ENCODE data around the gene TMEM92. TPM values are rescaled to one million over a fixed set of nuclear protein-coding genes. Genes with fewer than 3 reads are reported as not detected.

The TMEM92 gene
- total RNA-seq, 1 experiment from 2014 or later = 6.6 TPM

DNA sequence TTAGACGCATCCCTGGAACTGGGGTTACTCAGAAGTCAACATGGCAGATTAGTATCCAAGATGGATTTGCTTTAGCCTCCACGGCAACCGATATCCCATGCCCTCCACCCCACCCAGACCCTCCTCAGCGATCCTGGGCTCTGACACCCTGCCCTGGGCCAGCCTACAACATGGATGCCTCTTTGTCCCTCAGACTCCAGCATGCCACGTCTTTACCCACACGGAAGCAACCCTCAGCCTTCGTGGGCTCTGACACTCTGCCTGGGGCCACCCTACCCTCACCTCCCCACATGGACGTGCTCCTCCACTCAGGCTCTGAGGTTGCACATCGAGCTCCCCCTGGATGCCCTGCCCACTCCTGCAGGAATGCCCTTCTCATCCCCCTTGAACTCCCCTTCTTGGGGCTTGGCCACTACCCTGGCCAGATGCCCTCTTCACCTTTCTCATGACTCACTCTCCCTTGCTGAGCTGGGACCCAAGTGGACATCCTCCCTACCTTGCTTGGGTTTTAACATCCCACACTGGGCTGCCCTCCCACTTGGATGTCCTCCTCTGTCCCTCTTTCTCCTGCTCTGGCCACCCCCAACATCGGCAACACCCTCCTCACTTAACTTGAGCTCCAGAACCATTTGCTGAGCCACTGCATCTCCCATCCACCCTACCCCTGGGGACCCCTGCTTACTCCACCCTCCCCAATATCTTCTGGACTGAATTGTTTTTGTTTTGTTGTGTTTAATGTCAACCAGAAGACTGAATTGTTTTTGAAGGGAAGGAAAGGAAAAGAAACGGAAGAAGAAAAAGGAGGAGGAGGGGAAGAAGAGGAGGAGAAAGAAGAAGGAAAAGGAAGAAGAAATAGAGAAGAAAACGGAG lies 18.3 kb upstream of the TMEM92 start:
- Histone ChIP-seq H2AFZ (ENCODE audit: low read depth, low read length, poor library complexity, severe bottlenecking) (no peak overlapping the region), H3K4me1 (ENCODE audit: control insufficient read depth in 1 of 2, insufficient read depth in 2 of 2, low read length in 2 of 2) (0 out of 4 replicates have a peak, but pooled peaks cover 0 to 3% of the 10 kb centered on the region in 2 experiments), H4K20me1 (ENCODE audit: insufficient read depth) (no peaks in the 10 kb centered on the region), H3K27me3 (ENCODE audit: insufficient read depth, low read length) (no peaks in the 10 kb centered on the region), H3K27ac (ENCODE audit: low read depth, low read length) (no peak overlapping the region), H3K4me3 (replicated peaks in 1 of 2; ENCODE audit: low read depth in 1 of 2, low read length in 2 of 2) (no peak overlapping the region), H3K9me2 (ENCODE audit: insufficient read depth) (no peaks in the 10 kb centered on the region), H3K9me3 (ENCODE audit: control insufficient read depth in 1 of 2, insufficient read depth in 1 of 2, low read depth in 1 of 2, low read length in 2 of 2) (no peaks in the 10 kb centered on the region), H3K36me3 (ENCODE audit: control insufficient read depth in 1 of 2, insufficient read depth in 2 of 2, low read length in 2 of 2) (no peaks in the 10 kb centered on the region), H3K9ac (ENCODE audit: low read length) (no peak overlapping the region), H3K79me2 (ENCODE audit: insufficient read depth, low read length) (no peaks in the 10 kb centered on the region), H3K4me2 (ENCODE audit: low read length) (no peak overlapping the region)
- no TSS peak for BruUV-seq (replicated peaks)
- ChIA-PET RAD21 (ENCODE audit: low non-redundant PET in 1 of 2, low total read pairs in 2 of 2, uncharacterized antibody in 2 of 2, unreplicated experiment in 2 of 2) (no interaction called here), CTCF (interaction anchor here (1.0 kb wide), 1 partner anchor 56 kb away, joined by 3 read pairs; no protein-coding TSS in a partner anchor), POLR2A (no interaction called here)
- no peak for TF ChIP-seq YY1 (IDR thresholded peaks at IDR 0.05; ENCODE audit: extremely low read depth, insufficient replicate concordance, low read depth, low read length)
- TF ChIP-seq, protein P1, sequence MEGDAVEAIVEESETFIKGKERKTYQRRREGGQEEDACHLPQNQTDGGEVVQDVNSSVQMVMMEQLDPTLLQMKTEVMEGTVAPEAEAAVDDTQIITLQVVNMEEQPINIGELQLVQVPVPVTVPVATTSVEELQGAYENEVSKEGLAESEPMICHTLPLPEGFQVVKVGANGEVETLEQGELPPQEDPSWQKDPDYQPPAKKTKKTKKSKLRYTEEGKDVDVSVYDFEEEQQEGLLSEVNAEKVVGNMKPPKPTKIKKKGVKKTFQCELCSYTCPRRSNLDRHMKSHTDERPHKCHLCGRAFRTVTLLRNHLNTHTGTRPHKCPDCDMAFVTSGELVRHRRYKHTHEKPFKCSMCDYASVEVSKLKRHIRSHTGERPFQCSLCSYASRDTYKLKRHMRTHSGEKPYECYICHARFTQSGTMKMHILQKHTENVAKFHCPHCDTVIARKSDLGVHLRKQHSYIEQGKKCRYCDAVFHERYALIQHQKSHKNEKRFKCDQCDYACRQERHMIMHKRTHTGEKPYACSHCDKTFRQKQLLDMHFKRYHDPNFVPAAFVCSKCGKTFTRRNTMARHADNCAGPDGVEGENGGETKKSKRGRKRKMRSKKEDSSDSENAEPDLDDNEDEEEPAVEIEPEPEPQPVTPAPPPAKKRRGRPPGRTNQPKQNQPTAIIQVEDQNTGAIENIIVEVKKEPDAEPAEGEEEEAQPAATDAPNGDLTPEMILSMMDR (IDR thresholded peaks at IDR 0.05 in 2 of 3, conservative IDR thresholded peaks at IDR 0.05 in 1 of 3; ENCODE audit: borderline replicate concordance in 1 of 3, insufficient read depth in 1 of 3, low read depth in 2 of 3, low read length in 2 of 3) = no peak
- TF ChIP-seq POLR2AphosphoS5 (IDR thresholded peaks at IDR 0.05; ENCODE audit: low read depth, low read length) = no peak
- TF ChIP-seq, protein P2, sequence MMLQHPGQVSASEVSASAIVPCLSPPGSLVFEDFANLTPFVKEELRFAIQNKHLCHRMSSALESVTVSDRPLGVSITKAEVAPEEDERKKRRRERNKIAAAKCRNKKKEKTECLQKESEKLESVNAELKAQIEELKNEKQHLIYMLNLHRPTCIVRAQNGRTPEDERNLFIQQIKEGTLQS (IDR thresholded peaks at IDR 0.05) = no peak
- TF ChIP-seq FOSL1 (IDR thresholded peaks at IDR 0.05; ENCODE audit: low read depth) = no peak
- no peak for TF ChIP-seq CBX3 (IDR thresholded peaks at IDR 0.05; ENCODE audit: low read depth)
- TF ChIP-seq SIN3A (IDR thresholded peaks at IDR 0.05; ENCODE audit: low read depth) = no peak
- no peak for TF ChIP-seq SRF (IDR thresholded peaks at IDR 0.05; ENCODE audit: low read depth)
- TF ChIP-seq, protein P3, sequence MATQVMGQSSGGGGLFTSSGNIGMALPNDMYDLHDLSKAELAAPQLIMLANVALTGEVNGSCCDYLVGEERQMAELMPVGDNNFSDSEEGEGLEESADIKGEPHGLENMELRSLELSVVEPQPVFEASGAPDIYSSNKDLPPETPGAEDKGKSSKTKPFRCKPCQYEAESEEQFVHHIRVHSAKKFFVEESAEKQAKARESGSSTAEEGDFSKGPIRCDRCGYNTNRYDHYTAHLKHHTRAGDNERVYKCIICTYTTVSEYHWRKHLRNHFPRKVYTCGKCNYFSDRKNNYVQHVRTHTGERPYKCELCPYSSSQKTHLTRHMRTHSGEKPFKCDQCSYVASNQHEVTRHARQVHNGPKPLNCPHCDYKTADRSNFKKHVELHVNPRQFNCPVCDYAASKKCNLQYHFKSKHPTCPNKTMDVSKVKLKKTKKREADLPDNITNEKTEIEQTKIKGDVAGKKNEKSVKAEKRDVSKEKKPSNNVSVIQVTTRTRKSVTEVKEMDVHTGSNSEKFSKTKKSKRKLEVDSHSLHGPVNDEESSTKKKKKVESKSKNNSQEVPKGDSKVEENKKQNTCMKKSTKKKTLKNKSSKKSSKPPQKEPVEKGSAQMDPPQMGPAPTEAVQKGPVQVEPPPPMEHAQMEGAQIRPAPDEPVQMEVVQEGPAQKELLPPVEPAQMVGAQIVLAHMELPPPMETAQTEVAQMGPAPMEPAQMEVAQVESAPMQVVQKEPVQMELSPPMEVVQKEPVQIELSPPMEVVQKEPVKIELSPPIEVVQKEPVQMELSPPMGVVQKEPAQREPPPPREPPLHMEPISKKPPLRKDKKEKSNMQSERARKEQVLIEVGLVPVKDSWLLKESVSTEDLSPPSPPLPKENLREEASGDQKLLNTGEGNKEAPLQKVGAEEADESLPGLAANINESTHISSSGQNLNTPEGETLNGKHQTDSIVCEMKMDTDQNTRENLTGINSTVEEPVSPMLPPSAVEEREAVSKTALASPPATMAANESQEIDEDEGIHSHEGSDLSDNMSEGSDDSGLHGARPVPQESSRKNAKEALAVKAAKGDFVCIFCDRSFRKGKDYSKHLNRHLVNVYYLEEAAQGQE (IDR thresholded peaks at IDR 0.05; ENCODE audit: low read depth) = no peak
- TF ChIP-seq CEBPB (IDR thresholded peaks at IDR 0.05; ENCODE audit: low read depth) = no peak
- TF ChIP-seq EZH2phosphoT487 (IDR thresholded peaks at IDR 0.05; ENCODE audit: borderline replicate concordance) = no peak
- no peak for TF ChIP-seq MAX (IDR thresholded peaks at IDR 0.05)
- TF ChIP-seq ZFX (IDR thresholded peaks at IDR 0.05) = no peak
- ATAC-seq = no peak
- DNase-seq (ENCODE audit: low read depth, low spot score) = no peak
- intact Hi-C loops (cut with micrococcal nuclease) = no loop called here
